Neural cell (in vitro differentiated cells): ENCODE results near the gene CPNE5. TPM values are rescaled to one million over a fixed set of nuclear protein-coding genes. Genes with fewer than 3 reads are reported as not detected.

ENCODE experiments used
- H2AFZ ChIP-seq: fragments of 200-600, 300-800 bp; sonication (generic), shearing (Covaris generic); 2 replicates; pipeline ENCODE4 v1.6.0; 2014; ENCODE audit warnings: low read depth, mild to moderate bottlenecking, antibody characterized with exemption, low read length, moderate library complexity
- H3F3A ChIP-seq: fragments of 200-600 bp; shearing (Covaris generic); 2 replicates; pipeline ENCODE4 v1.6.1; 2016; ENCODE audit warnings: mild to moderate bottlenecking, moderate library complexity, mixed read lengths, antibody characterized with exemption, low read length; ENCODE audit not compliant: insufficient read depth, poor library complexity, severe bottlenecking
- H3K27ac ChIP-seq: fragments of 200-600, 300-800 bp; sonication (generic), shearing (Covaris generic); 2 replicates; pipeline ENCODE4 v1.5.1; 2014; ENCODE audit warnings: mild to moderate bottlenecking, low read length, moderate library complexity
- H3K27me3 ChIP-seq: fragments of 300-800, 200-600 bp; sonication (generic), shearing (Covaris generic); 2 replicates; pipeline ENCODE4 v1.6.0; 2014; ENCODE audit warnings: mild to moderate bottlenecking, low read depth, low read length, moderate library complexity; ENCODE audit not compliant: insufficient read depth
- H3K36me3 ChIP-seq: fragments of 300-800, 200-600 bp; sonication (generic), shearing (Covaris generic); 2 replicates; pipeline ENCODE4 v1.5.1; 2014; ENCODE audit warnings: mild to moderate bottlenecking, antibody characterized with exemption, low read length, moderate library complexity; ENCODE audit not compliant: insufficient read depth
- H3K4me2 ChIP-seq: fragments of 300-800, 200-600 bp; sonication (generic), shearing (Covaris generic); 2 replicates; pipeline ENCODE4 v1.6.0; 2014; ENCODE audit warnings: mild to moderate bottlenecking, low read length
- H3K4me3 ChIP-seq: fragments of 300-800, 200-600 bp; sonication (generic), shearing (Covaris generic); 2 replicates; pipeline ENCODE4 v1.5.1; 2014; ENCODE audit warnings: mild to moderate bottlenecking, low read length, moderate library complexity
- H3K79me2 ChIP-seq: fragments of 200-600 bp; shearing (Covaris generic); replicated peaks from 2 replicates; pipeline ENCODE4 v1.6.0; 2014; ENCODE audit warnings: mild to moderate bottlenecking, low read length, moderate library complexity; ENCODE audit not compliant: insufficient read depth
- H3K9ac ChIP-seq: fragments of 300-800, 200-600 bp; sonication (generic), shearing (Covaris generic); 2 replicates; pipeline ENCODE4 v1.6.1; 2016; ENCODE audit warnings: mild to moderate bottlenecking, low read length, mixed read lengths
- H3K9me2 ChIP-seq: fragments of 200-600 bp; shearing (Covaris generic); 2 replicates; pipeline ENCODE4 v1.6.1; 2016; ENCODE audit warnings: mild to moderate bottlenecking, low read length, mixed read lengths; ENCODE audit not compliant: insufficient read depth
- H3K9me3 ChIP-seq: fragments of 200-600, 300-800 bp; sonication (generic), shearing (Covaris generic); 2 replicates; pipeline ENCODE4 v1.6.1; 2016; ENCODE audit warnings: mild to moderate bottlenecking, mixed run types, low read length, moderate library complexity, mixed read lengths
- H4K20me1 ChIP-seq: fragments of 200-600 bp; shearing (Covaris generic); 2 replicates; pipeline ENCODE4 v1.6.1; 2016; ENCODE audit warnings: mild to moderate bottlenecking, mixed run types; ENCODE audit not compliant: insufficient read depth
- EP300 ChIP-seq: fragments of 450-650 bp; conservative IDR thresholded peaks from 2 replicates; pipeline ENCODE4 v1.6.1; 2014; ENCODE audit warnings: antibody characterized with exemption, mild to moderate bottlenecking, moderate library complexity; ENCODE audit not compliant: poor library complexity, severe bottlenecking
- EZH2 ChIP-seq: fragments of 200-600, 300-800 bp; shearing (Covaris generic), sonication (generic); IDR thresholded peaks from 2 replicates; pipeline ENCODE4 v1.6.1; 2014; ENCODE audit warnings: antibody characterized with exemption, low read length, borderline replicate concordance, mild to moderate bottlenecking; ENCODE audit not compliant: insufficient read depth, poor library complexity, severe bottlenecking
- MXI1 ChIP-seq: fragments of 450-650 bp; conservative IDR thresholded peaks from 2 replicates; pipeline ENCODE4 v1.6.1; 2014; ENCODE audit warnings: antibody characterized with exemption, mild to moderate bottlenecking; ENCODE audit not compliant: poor library complexity, severe bottlenecking
- POLR2AphosphoS5 ChIP-seq: IDR thresholded peaks from 2 replicates; pipeline ENCODE4 v1.6.1; 2012
- RAD21 ChIP-seq: fragments of 450-650 bp; conservative IDR thresholded peaks from 2 replicates; pipeline ENCODE4 v1.6.1; 2014; ENCODE audit warnings: antibody characterized with exemption, mild to moderate bottlenecking, moderate library complexity
- SMC3 ChIP-seq: fragments of 450-650 bp; conservative IDR thresholded peaks from 2 replicates; pipeline ENCODE4 v1.6.1; 2014; ENCODE audit warnings: antibody characterized with exemption, mild to moderate bottlenecking, moderate library complexity; ENCODE audit not compliant: poor library complexity
- TAF1 ChIP-seq: IDR thresholded peaks from 2 replicates; pipeline ENCODE4 v1.6.1; 2012; ENCODE audit warnings: low read depth
- polyA plus RNA-seq: library from polyadenylated mRNA; depleted of rRNA; stranded (reverse); fragments of >200 nt; gene quantifications from 2 replicates; pipeline ENCODE4 v1.2.3, GENCODE V29; 2014
- TF ChIP-seq, protein P1 (sequence below): IDR thresholded peaks from 2 replicates; pipeline ENCODE4 v1.6.1; 2012; ENCODE audit warnings: borderline replicate concordance
- TF ChIP-seq, protein P2 (sequence below): fragments of 450-650 bp; IDR thresholded peaks from 2 replicates; pipeline ENCODE4 v1.5.1; 2014; ENCODE audit warnings: antibody characterized with exemption, mild to moderate bottlenecking, moderate library complexity; ENCODE audit not compliant: poor library complexity, severe bottlenecking

The CPNE5 gene
- polyA plus RNA-seq, 1 donor from 2014 or later = 8.7 TPM

GRCh38 chr6:36822506-36823269 is 16.6 kb downstream of the CPNE5 start:
- TF ChIP-seq, protein P1, sequence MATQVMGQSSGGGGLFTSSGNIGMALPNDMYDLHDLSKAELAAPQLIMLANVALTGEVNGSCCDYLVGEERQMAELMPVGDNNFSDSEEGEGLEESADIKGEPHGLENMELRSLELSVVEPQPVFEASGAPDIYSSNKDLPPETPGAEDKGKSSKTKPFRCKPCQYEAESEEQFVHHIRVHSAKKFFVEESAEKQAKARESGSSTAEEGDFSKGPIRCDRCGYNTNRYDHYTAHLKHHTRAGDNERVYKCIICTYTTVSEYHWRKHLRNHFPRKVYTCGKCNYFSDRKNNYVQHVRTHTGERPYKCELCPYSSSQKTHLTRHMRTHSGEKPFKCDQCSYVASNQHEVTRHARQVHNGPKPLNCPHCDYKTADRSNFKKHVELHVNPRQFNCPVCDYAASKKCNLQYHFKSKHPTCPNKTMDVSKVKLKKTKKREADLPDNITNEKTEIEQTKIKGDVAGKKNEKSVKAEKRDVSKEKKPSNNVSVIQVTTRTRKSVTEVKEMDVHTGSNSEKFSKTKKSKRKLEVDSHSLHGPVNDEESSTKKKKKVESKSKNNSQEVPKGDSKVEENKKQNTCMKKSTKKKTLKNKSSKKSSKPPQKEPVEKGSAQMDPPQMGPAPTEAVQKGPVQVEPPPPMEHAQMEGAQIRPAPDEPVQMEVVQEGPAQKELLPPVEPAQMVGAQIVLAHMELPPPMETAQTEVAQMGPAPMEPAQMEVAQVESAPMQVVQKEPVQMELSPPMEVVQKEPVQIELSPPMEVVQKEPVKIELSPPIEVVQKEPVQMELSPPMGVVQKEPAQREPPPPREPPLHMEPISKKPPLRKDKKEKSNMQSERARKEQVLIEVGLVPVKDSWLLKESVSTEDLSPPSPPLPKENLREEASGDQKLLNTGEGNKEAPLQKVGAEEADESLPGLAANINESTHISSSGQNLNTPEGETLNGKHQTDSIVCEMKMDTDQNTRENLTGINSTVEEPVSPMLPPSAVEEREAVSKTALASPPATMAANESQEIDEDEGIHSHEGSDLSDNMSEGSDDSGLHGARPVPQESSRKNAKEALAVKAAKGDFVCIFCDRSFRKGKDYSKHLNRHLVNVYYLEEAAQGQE = no peak
- no peak for TF ChIP-seq EP300
- TF ChIP-seq SMC3 = no peak
- TF ChIP-seq RAD21 = no peak
- no peak overlapping the region for H3K4me2 ChIP-seq
- no peak overlapping the region for H3K27ac ChIP-seq

DNA sequence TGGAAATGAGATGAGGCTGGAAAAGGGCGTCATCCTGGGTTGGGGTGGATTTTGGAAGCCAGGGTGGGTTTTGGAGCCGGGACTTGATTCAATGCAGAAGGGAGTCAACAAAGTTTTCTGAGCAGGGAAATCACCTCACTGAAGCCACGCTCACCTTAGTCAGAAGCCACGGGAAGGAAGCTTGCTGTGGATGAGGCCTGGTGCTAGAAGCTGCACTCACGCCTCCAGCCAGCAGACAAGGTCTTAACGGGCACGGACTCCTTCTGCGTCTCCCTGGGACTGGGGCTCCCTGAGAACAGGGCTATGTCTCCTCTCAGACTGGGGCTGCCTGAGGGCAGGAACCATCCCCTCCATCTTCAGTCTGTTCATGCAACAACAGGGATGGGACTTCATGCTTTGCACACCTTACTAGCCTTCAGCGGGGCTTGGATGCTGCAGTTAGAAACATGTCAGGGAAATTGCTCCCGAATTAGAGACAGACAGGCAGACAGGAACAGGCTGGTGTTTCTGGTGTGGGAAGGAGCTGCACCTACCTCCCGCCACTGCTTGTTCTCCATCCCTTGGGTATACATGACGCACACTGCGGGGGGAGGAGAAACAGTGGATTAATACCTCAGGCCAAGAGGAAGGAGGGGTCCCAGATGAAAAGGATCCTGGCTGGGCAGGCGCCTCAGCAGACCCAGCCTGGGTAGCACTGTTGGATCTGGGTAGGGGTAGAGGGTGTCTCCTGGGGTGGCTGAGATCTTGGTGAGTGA is 17.5 kb downstream of the CPNE5 start:
- no peaks in the 10 kb centered on the region for H3F3A ChIP-seq
- no peak overlapping the region for H3K4me3 ChIP-seq
- H3K27ac ChIP-seq = no peak overlapping the region
- H3K27me3 ChIP-seq = no peaks in the 10 kb centered on the region
- H3K36me3 ChIP-seq = no peaks in the 10 kb centered on the region
- no peaks in the 10 kb centered on the region for H3K9me2 ChIP-seq
- H3K4me2 ChIP-seq = no peak overlapping the region
- no peaks in the 10 kb centered on the region for H4K20me1 ChIP-seq
- H3K9ac ChIP-seq = no peak overlapping the region
- H3K9me3 ChIP-seq = no peaks in the 10 kb centered on the region
- TF ChIP-seq EP300 (no peak), EZH2 (no peak), TAF1 (no peak), MXI1 (no peak), RAD21 (no peak), POLR2AphosphoS5 (no peak), SMC3 (no peak)
- TF ChIP-seq, protein P1 = no peak
- TF ChIP-seq, protein P2, sequence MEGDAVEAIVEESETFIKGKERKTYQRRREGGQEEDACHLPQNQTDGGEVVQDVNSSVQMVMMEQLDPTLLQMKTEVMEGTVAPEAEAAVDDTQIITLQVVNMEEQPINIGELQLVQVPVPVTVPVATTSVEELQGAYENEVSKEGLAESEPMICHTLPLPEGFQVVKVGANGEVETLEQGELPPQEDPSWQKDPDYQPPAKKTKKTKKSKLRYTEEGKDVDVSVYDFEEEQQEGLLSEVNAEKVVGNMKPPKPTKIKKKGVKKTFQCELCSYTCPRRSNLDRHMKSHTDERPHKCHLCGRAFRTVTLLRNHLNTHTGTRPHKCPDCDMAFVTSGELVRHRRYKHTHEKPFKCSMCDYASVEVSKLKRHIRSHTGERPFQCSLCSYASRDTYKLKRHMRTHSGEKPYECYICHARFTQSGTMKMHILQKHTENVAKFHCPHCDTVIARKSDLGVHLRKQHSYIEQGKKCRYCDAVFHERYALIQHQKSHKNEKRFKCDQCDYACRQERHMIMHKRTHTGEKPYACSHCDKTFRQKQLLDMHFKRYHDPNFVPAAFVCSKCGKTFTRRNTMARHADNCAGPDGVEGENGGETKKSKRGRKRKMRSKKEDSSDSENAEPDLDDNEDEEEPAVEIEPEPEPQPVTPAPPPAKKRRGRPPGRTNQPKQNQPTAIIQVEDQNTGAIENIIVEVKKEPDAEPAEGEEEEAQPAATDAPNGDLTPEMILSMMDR = no peak
- H2AFZ ChIP-seq = no peak overlapping the region
- H3K79me2 ChIP-seq = no peaks in the 10 kb centered on the region

More at GRCh38 chr6:36822506-36823269, 16.6 kb downstream of the CPNE5 start:
- Histone ChIP-seq H3K4me3 (no peak overlapping the region), H3F3A (no peaks in the 10 kb centered on the region), H3K9me3 (no peaks in the 10 kb centered on the region), H2AFZ (no peak overlapping the region), H4K20me1 (no peaks in the 10 kb centered on the region), H3K79me2 (no peaks in the 10 kb centered on the region), H3K36me3 (no peaks in the 10 kb centered on the region), H3K9me2 (no peaks in the 10 kb centered on the region), H3K27me3 (no peaks in the 10 kb centered on the region), H3K9ac (no peak overlapping the region)
